H1 (cell line): ENCODE results near the gene BZW2. TPM values are rescaled to one million over a fixed set of nuclear protein-coding genes. Genes with fewer than 3 reads are reported as not detected.

Experiments used
- NRF1 ChIP-seq: IDR thresholded peaks from 2 replicates; pipeline ENCODE4 v1.6.1; 2011; ENCODE audit warnings: mild to moderate bottlenecking, low read depth, low read length, improper control_type of control experiment
- SIN3A ChIP-seq, 2 experiments: IDR thresholded peaks in 1 of 2; conservative IDR thresholded peaks in 1 of 2; 2 replicates each; pipeline ENCODE4 v1.6.1; 2011 to 2012; ENCODE audit warnings: low read length in 2 of 2, improper control_type of control experiment in 1 of 2, low read depth in 1 of 2, mild to moderate bottlenecking in 1 of 2
- polyA plus RNA-seq, 7 experiments: library from polyadenylated mRNA; depleted of rRNA in 3 of 7; stranded (reverse) in 5 of 7; unstranded in 2 of 7; fragments of >200 nt in 5 of 7; fragments of 200-250 nt in 2 of 7; gene quantifications; 1 replicate in 5 of 7; 2 replicates in 1 of 7; 4 replicates in 1 of 7; pipeline versions ENCODE4 v1.2.1 to v1.2.3, GENCODE V29; 2011 to 2013; ENCODE audit warnings: missing spikeins in 2 of 7, mixed read lengths in 2 of 7
- total RNA-seq: library from RNA; stranded (reverse); fragmentation: NEBNext Ultra II Directional; extraction: Animal tissue kit (Norgen Biotek cat#: 25700); gene quantifications from 2 replicates; pipeline ENCODE4 v1.2.1, GENCODE V29; 2021
- TF ChIP-seq, protein P1 (sequence below): IDR thresholded peaks from 2 replicates; pipeline ENCODE4 v1.6.1; 2011; ENCODE audit warnings: low read depth, mild to moderate bottlenecking, low read length; ENCODE audit not compliant: insufficient read depth

Gene BZW2
- total and polyA plus RNA-seq, 2 of the 8 experiments (the other 6 are each of a cell fraction or from before 2014, with no cell fraction given), result 32.3 to 103 TPM

DNA sequence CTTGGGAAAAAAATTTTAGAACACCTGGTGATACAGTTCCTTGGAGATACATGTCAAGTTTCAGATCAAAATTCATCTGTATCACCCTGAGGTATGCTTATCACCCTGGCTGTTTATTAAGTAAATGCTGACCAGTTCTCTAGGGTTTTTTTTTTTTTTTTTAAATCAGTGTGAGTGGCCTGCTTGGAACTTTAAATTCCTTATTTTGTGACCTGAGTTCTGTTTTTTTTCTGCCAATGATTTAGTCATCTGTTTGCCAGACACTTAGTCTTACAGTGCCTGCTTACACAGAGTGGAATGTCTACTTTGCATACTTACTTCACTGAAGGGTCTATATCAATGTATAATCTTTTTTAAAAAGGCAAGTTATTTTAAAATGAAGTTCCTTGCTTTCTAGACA lies 109.4 kb downstream of the BZW2 start (continued):
- TF ChIP-seq, protein P1, sequence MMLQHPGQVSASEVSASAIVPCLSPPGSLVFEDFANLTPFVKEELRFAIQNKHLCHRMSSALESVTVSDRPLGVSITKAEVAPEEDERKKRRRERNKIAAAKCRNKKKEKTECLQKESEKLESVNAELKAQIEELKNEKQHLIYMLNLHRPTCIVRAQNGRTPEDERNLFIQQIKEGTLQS, result no peak
- TF ChIP-seq NRF1 (no peak), SIN3A (conservative IDR thresholded peaks at IDR 0.05 in 1 of 2, IDR thresholded peaks at IDR 0.05 in 1 of 2; ENCODE audit: low read depth in 1 of 2, low read length in 2 of 2) (no peak)

Other genes starting within 250 kb of the BZW2 start
- gene CRPPA, start 224.6 kb upstream of the BZW2 start, total RNA-seq, result 0.39 and 0.71 TPM in 2 replicates
- 0.20 and 0.23 TPM in 2 replicates for gene CRPPA, start 224.6 kb upstream of the BZW2 start, polyA plus RNA-seq (2011; rRNA removed)
- gene SOSTDC1, start 180.4 kb upstream of the BZW2 start, total RNA-seq, result 0.35 and 0.55 TPM in 2 replicates
- 0.35 and 0.79 TPM in 2 replicates for gene SOSTDC1, start 180.4 kb upstream of the BZW2 start, polyA plus RNA-seq (2011; rRNA removed)
- gene LRRC72, start 119.4 kb upstream of the BZW2 start, total RNA-seq, result not detected in 2 replicates
- gene LRRC72, start 119.4 kb upstream of the BZW2 start, polyA plus RNA-seq (2011; rRNA removed), result not detected in 2 replicates
- gene ANKMY2, start 427 bp upstream of the BZW2 start, total RNA-seq, result 9.3 and 9.6 TPM in 2 replicates
- 3.8 and 5.2 TPM in 2 replicates for gene ANKMY2, start 427 bp upstream of the BZW2 start, polyA plus RNA-seq (2011; rRNA removed)
- 28.1 and 29.9 TPM in 2 replicates for gene TSPAN13, start 107.6 kb downstream of the BZW2 start, total RNA-seq
- gene TSPAN13, start 107.6 kb downstream of the BZW2 start, polyA plus RNA-seq (2011; rRNA removed), result 11.2 and 15.3 TPM in 2 replicates
- gene AGR2, start 158.8 kb downstream of the BZW2 start, total RNA-seq, result not detected in 2 replicates
- gene AGR2, start 158.8 kb downstream of the BZW2 start, polyA plus RNA-seq (2011; rRNA removed), result not detected in 2 replicates
- gene AGR3, start 235.8 kb downstream of the BZW2 start, total RNA-seq, result not detected in 2 replicates
- not detected in 2 replicates for gene AGR3, start 235.8 kb downstream of the BZW2 start, polyA plus RNA-seq (2011; rRNA removed)